Peyer's patch (tissue), 4 donors: ENCODE measurements around the gene XPOT.

Experiments used
- POLR2A ChIP-seq, 2 donors: fragments of 450-650 bp; IDR thresholded peaks; one replicate each; pipeline ENCODE4 v1.5.1; 2017; ENCODE audit warnings: antibody characterized with exemption in 2 of 2, mild to moderate bottlenecking in 2 of 2, moderate library complexity in 2 of 2
- TF ChIP-seq, protein P1 (sequence below), 6 experiments: fragments of 450-650 bp in 4 of 6; fragments of 200-600 bp in 2 of 6; sonication (generic) in 1 of 6; IDR thresholded peaks; one replicate each; pipeline ENCODE4 v1.5.1; 2017 to 2019; ENCODE audit warnings: antibody characterized with exemption in 6 of 6, mild to moderate bottlenecking in 3 of 6, moderate library complexity in 1 of 6

DNA sequence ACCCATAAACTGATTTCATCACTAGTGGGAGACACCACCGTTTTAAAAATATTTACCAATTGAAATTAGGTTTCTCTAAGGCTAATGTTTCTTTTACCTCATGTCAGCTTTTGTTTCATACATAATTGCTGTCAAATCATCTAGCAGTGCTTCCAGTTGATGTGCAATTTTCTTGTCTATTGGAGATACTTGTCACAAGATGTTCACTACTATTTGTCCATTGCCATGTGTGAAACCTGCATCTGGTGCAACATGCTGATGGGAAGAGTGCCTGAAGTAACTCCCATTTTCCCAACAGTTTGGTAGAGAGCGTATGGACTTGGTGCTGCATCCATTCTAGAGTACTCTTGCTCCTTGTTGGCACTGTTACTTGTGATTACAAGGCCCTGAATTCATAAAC lies 9.7 kb downstream of the XPOT start:
- TF ChIP-seq, protein P1, sequence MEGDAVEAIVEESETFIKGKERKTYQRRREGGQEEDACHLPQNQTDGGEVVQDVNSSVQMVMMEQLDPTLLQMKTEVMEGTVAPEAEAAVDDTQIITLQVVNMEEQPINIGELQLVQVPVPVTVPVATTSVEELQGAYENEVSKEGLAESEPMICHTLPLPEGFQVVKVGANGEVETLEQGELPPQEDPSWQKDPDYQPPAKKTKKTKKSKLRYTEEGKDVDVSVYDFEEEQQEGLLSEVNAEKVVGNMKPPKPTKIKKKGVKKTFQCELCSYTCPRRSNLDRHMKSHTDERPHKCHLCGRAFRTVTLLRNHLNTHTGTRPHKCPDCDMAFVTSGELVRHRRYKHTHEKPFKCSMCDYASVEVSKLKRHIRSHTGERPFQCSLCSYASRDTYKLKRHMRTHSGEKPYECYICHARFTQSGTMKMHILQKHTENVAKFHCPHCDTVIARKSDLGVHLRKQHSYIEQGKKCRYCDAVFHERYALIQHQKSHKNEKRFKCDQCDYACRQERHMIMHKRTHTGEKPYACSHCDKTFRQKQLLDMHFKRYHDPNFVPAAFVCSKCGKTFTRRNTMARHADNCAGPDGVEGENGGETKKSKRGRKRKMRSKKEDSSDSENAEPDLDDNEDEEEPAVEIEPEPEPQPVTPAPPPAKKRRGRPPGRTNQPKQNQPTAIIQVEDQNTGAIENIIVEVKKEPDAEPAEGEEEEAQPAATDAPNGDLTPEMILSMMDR (IDR thresholded peaks at IDR 0.05) = no peak
- TF ChIP-seq POLR2A (IDR thresholded peaks at IDR 0.05) = no peak
